Activated CD8-positive, alpha-beta memory T cell treated with anti-CD3 and anti-CD28 coated beads for 48 hours (primary cell): ENCODE results near the gene UBE2E3.
"Not testable (repeated sequence)": the region's sequence is repeated elsewhere in the genome, so short reads cannot be mapped to it uniquely, and the experiment has no call there.

Experiments used
- DNase-seq, 3 experiments: peaks; one replicate each; pipeline ENCODE4 v3.0.0-alpha.2; 2020; ENCODE audit warnings: low read depth in 2 of 3, low spot score in 2 of 3

The UBE2E3 gene

GRCh38 chr2:181025004-181025403 is 44.6 kb downstream of the UBE2E3 start:
- DNase-seq = no peak

- no peak for DNase-seq
These were observed 56.0 kb downstream of the UBE2E3 start for GRCh38 chr2:181036445-181036844.

- no peak for DNase-seq
These were observed 56.6 kb downstream of the UBE2E3 start for GRCh38 chr2:181036848-181037603.

- DNase-seq = no peak
These were observed 57.5 kb downstream of the UBE2E3 start for GRCh38 chr2:181037922-181038321.

GRCh38 chr2:181038796-181039195 is 58.4 kb downstream of the UBE2E3 start:
- no peak for DNase-seq

GRCh38 chr2:181040839-181041238 is 60.4 kb downstream of the UBE2E3 start:
- not testable (repeated sequence) for DNase-seq

GRCh38 chr2:181041661-181042060 is 61.3 kb downstream of the UBE2E3 start:
- DNase-seq = no peak

GRCh38 chr2:181042706-181043105 is 62.3 kb downstream of the UBE2E3 start:
- DNase-seq = no peak

GRCh38 chr2:181046833-181047232 is 66.4 kb downstream of the UBE2E3 start:
- no peak for DNase-seq

- no peak for DNase-seq
These were observed 67.4 kb downstream of the UBE2E3 start for GRCh38 chr2:181047829-181048228.

GRCh38 chr2:181051861-181052522 is 71.6 kb downstream of the UBE2E3 start:
- no peak for DNase-seq

GRCh38 chr2:181052523-181052891 is 72.1 kb downstream of the UBE2E3 start:
- DNase-seq = no peak

- DNase-seq = no peak
These were observed 73.9 kb downstream of the UBE2E3 start for GRCh38 chr2:181054256-181054655.

GRCh38 chr2:181054843-181055242 is 74.4 kb downstream of the UBE2E3 start:
- no peak for DNase-seq

- DNase-seq = no peak
These were observed 78.2 kb downstream of the UBE2E3 start for GRCh38 chr2:181058378-181059269.

- no peak for DNase-seq
These were observed 83.3 kb downstream of the UBE2E3 start for GRCh38 chr2:181063696-181064095.

- DNase-seq = no peak
These were observed 85.1 kb downstream of the UBE2E3 start for GRCh38 chr2:181065458-181065857.

- no peak for DNase-seq
These were observed 85.9 kb downstream of the UBE2E3 start for GRCh38 chr2:181066333-181066732.

- no peak for DNase-seq
These were observed 89.9 kb downstream of the UBE2E3 start for GRCh38 chr2:181070119-181070835.

GRCh38 chr2:181070836-181071200 is 90.4 kb downstream of the UBE2E3 start:
- no peak for DNase-seq
